ENCODE results near the gene PRRC2A. TPM values are rescaled to one million over a fixed set of nuclear protein-coding genes. Genes with fewer than 3 reads are reported as not detected.
A peak's percentile ranks its signal among the peaks of the same experiment; 100 is the strongest.

The PRRC2A gene
- total RNA-seq, 1 donor from 2014 or later = 21.4 TPM

GRCh38 chr6:31651602-31652191 is 31.2 kb downstream of the PRRC2A start:
- peak; percentile 73 for DNase-seq (ENCODE audit: low spot score)

DNA sequence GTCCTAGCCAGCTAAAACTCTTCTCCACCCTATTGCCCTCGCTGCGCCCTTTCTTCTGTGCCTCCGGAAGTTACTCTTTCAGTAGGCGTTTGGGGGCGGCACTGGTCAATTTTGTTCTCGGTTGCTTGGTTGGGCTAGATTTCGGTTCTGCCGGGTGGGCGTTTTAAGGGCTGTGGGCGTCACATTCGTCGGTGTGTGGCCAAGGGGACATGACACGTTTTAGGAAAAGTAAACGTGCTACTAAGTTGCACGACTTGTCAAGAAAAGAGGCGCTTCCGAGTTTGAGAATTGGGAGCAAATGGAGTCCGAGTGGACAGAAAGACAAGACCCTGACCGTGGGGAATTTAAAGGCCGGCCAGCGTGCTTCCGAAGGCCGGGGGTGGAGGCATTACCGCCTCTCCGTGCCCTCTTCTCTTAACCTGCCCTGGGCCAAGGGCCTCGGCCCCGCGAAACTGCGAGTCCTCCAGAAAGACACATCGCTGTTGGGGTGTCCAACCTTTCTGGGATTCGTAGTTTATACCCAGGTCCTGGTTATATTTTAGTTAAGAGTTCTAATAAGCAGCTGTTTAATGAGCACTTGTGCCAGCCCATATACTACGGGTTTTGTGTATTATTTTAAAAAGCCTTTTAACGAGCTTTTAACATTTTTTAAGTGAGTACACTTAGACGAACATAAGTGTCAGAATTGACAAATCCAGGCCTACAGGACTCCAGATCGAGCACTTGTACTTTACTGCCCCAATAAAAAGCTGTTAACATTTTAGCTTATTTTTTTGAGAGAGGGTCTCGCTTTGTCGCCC is 32.6 kb downstream of the PRRC2A start:
- DNase-seq (ENCODE audit: low spot score) = no peak

- no peak for DNase-seq (ENCODE audit: low spot score)
Observed at GRCh38 chr6:31654574-31655348, 34.2 kb downstream of the PRRC2A start.

DNA sequence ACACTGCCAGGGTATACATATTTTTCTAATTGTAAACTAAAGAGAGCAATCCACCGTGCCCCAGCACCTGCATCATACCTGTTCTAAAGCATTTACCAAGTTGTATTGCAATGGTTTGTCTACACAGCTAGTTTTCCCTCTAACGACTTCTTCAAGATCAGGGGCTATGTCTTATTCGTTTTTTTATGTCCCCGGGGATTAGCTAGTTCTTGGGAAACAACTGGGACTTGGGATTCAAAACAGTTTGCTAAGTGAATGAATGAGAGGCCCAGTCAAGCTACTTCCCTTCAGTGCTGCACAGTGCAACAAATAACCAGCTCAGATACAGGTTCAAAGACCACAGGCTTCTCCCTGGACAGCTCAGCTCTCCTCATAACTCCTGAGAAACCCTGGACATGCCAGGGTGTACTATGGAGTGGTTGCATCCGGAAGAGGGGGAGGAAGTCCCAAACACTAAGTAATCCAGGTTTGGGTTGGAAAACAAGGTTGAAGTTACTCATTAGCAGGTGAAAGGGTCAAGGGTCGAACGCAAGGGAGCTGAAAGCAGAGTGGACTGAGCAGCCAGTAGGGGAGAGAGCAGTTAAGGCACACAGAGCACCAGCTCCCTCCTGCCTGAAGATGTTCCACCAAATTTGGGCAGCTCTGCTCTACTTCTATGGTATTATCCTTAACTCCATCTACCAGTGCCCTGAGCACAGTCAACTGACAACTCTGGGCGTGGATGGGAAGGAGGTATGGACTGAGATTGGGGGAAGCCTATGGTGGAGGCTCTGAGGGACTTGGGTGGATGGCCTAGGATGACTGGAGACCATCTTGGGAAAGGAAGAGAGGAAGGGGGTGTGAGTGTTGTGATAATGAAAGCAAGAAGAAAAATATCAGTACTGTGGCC is 35.1 kb downstream of the PRRC2A start, which contains the start of gene APOM:
Gene APOM, plus strand, starts transcription at position 546 of the 889 bp plus-strand sequence. Its CDS starts 73 bp downstream, at position 619.
- no peak for DNase-seq (ENCODE audit: low spot score)

GRCh38 chr6:31657406-31658157 is 37.1 kb downstream of the PRRC2A start:
- no peak for DNase-seq (ENCODE audit: low spot score)

DNA sequence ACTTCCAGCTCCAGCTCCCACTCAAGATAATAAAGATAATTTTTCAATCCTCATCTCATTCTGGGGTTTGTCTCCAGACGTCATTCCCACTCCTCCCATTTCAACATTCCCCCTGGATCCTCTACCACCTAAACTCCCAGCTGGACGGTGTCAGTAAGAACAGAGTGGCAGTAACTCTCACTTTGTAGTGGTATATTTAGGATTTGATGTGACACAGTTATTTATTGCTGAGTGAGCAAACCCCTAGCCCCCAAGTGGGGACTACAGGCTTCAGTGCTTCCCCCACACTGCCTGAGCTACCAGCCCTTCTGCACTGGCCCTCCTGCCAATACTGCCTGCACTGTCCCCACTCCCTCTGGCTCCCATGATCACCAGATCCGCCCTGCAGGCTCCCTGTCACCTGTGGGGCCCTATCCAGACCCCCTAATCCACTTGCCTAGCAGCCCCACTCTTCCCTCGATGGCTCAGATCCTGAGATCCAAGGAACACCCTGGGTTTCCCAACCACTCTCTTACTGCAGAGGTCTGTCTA is 37.7 kb downstream of the PRRC2A start:
- DNase-seq (ENCODE audit: low spot score) = no peak

DNA sequence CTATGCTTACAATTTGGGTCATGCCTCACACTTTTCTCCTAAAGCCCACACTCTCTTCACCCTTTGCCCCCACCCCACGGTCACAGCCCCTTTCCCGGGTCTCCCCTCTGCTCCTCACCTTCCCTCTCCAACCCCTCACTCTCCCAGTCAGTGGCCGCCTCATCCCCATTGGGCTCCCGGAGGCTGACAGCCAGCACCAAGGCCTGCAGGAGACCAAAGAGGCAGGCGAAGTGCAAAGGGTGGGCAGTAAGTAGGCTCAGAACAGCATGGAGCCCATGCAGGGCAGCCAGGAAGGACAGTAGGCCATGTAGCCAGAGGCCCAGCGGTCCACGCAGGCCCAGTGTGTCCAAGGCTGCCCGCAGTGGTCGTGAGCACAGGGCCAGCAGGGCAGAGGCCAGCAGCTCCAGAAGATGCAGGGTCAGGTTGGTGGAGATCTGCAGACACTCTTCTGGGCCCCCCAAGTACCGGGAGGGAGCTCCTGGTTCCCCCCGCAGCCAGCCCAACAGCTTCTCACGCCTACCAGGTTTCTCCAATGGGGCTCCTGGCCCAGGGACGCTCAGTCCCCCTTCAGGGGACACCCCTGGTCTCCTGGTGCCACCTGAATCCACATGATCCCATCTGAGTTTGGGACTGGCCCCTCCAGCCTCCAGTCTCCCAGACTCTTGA is 38.6 kb downstream of the PRRC2A start:
- no peak for DNase-seq (ENCODE audit: low spot score)

GRCh38 chr6:31659649-31660380 is 39.3 kb downstream of the PRRC2A start:
- DNase-seq (ENCODE audit: low spot score) = peak; percentile 35

DNA sequence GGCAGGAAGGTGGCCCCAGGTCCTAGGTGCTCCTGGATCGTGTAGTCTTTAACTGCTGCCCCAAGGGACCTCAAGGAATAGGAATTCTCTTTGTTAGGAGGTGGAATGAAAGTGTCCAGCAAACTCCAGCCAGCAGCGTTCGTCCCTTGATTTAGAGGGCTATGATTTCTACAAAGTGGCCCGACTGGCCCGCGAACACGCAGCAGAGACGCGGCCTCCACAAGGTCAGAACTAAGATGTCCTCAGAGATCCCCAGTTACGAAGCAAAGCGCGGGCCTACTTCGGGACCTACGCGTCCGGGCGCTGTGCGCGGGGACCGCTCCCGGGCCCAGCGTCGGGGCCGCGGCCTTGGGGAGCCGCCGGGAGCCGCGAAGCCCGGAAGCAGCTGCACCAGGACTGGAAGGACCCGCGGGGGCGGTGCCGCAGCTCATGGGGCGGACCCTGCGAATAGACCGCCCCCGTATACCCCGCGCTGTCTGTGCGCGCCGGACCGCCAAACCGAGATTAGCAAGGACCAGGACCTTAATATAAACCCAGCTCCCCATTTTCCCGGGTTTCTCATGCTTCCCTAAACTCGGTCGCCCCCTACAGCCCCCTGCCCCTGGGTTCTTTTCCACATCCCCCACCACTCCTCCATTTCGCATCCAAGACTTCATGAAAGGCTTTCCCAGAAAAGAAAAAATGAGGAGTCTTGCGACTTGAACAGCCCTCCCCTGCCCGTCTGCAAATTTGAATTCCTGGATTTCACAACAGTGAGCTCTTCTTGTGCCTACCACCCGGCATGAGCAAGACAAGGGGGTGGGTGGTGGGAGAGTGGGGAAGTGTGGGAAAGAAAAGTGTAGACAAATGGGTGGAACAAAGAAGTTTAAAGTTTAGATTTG is 40.1 kb downstream of the PRRC2A start, which contains the start of gene C6orf47:
Gene C6orf47, minus strand, starts transcription at position 398 of the 881 bp plus-strand sequence. CDS start 831 bp downstream, outside the sequence.
- DNase-seq (ENCODE audit: low spot score) = peak; percentile 91

GRCh38 chr6:31661262-31662123 is 41.0 kb downstream of the PRRC2A start:
- DNase-seq (ENCODE audit: low spot score) = no peak

- no peak for DNase-seq (ENCODE audit: low spot score)
Observed at GRCh38 chr6:31662124-31662723, 41.7 kb downstream of the PRRC2A start.

DNA sequence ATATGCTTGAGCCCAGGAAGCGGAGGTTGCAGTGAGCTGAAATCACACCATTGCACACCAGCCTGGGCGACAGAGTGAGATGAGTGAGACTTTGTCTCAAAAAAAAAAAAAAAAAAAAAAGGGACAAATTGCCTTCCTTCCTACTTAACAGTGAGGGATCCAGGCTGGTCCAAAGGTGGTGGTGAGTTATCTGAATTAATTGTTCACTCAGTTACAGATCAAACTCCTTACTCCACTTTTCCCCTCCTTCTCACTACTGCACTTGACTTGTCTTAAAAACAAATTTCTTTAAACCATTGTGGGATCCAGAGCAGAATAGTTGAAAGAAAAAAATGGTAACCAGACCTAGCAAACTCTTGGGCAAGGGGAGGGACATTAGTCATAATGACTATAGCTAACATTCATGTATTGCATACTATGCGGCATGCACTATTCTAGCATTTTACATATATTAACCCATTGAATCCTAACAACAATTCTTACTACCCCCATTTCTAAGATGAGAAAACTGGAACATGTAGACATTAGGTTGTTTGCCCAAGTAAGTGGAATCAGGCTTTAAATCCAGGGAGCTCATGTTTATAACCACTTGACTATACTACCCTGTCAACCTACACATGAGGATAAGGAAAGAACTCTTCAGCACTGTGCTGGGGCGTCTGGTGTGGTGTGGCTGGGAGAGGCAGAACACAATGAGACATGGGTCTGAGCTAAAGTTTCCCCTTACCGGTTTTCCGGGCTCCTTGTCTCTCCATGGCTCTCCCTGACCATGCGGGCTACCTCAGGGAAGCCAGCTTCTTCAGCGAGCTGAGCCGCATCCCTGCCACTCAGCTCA is 42.8 kb downstream of the PRRC2A start:
- no peak for DNase-seq (ENCODE audit: low spot score)

DNA sequence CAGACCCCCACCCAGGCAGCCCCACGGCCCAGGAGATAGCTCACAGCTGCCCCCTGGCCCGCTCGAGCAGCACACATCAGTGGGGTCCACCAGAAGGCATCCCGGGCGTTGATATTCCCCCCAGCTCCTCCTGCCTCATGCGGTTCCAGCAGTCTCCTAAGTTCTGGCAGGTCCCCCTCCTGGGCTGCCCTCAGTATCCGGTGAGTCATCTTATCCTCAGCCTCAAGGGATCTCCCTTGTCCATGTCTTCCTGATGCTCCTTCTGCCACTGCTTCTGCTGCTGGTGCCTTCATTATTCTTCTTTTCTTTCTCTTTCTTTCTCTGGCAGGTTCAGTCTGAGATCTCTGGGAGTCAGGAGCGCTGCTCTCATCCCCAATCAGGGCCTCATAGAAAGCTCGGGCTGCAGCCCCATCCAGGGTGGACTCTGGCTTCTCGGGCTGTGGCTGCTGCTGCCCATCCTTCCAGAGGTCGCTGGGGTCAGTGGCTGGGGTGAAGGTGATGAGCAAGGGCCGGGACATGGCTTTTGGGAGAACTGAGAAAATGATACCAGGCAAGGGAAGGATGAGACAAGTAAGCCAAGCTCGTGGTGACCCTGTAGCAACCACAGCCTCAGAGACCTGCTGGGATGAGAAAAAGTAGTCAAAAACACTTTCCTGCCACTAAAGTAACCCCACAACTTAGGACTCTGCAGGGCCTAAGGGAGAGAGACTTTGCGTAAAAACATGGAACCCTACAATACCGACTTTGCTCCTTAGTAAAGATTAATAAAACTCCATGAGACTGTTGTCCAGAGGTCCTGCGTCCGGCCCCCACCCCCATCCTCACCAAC is 43.7 kb downstream of the PRRC2A start:
- DNase-seq (ENCODE audit: low spot score) = peak; percentile 46

DNA sequence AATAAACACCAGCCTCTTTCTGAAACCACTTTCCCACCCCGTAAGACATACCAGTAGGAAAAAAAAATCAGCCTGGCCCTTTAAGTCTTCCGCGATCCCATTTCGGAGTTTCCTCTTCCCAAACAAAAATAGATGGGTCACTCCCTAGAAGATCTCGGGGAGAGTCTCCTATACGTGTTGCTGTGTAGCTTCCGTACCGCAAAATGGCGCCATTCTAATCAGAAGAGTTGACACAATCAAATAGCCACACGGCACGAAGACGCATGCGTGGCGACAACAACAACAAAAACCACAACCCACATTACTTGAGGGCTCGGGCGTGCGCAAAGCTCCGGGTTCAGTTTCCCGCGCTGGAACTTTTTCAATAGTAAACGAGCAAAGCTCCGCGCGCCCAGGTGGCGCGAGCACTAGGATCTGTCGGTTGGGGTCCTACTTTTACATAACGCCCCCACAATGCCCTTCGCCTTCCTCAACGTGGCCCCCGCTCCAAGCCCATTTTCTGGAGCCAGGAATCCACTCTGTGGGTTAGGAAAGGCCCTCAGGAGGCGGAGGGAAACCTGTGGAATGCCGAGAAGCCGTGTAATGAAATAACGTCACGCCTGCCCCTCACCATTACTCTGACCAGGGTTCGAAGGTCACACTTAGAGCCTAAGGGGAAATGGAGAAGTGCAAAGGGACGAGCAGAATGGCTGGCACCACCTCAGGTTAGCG is 44.4 kb downstream of the PRRC2A start, which contains the start of gene GPANK1:
Gene GPANK1, minus strand, starts transcription at position 208 of the 711 bp plus-strand sequence. CDS start 519 bp downstream, outside the sequence.
- DNase-seq (ENCODE audit: low spot score) = peak; percentile 99

Data from umbilical cord (tissue), 2 donors.